ENCODE measurements around the gene LDLRAD3.

- TF ChIP-seq, protein P1, sequence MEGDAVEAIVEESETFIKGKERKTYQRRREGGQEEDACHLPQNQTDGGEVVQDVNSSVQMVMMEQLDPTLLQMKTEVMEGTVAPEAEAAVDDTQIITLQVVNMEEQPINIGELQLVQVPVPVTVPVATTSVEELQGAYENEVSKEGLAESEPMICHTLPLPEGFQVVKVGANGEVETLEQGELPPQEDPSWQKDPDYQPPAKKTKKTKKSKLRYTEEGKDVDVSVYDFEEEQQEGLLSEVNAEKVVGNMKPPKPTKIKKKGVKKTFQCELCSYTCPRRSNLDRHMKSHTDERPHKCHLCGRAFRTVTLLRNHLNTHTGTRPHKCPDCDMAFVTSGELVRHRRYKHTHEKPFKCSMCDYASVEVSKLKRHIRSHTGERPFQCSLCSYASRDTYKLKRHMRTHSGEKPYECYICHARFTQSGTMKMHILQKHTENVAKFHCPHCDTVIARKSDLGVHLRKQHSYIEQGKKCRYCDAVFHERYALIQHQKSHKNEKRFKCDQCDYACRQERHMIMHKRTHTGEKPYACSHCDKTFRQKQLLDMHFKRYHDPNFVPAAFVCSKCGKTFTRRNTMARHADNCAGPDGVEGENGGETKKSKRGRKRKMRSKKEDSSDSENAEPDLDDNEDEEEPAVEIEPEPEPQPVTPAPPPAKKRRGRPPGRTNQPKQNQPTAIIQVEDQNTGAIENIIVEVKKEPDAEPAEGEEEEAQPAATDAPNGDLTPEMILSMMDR (conservative IDR thresholded peaks at IDR 0.05 in 1 of 2, IDR thresholded peaks at IDR 0.05 in 1 of 2; ENCODE audit: extremely low read depth in 1 of 2, insufficient read depth in 1 of 2, low read depth in 1 of 2, low read length in 2 of 2): no peak
- no peak for TF ChIP-seq EZH2 (IDR thresholded peaks at IDR 0.05; ENCODE audit: borderline replicate concordance, low read length)
Observed at GRCh38 chr11:36141956-36142355, 198.1 kb downstream of the LDLRAD3 start.

All from mammary epithelial cell (primary cell).